ENCODE data around the gene RAB34.

RAB34 gene

DNA sequence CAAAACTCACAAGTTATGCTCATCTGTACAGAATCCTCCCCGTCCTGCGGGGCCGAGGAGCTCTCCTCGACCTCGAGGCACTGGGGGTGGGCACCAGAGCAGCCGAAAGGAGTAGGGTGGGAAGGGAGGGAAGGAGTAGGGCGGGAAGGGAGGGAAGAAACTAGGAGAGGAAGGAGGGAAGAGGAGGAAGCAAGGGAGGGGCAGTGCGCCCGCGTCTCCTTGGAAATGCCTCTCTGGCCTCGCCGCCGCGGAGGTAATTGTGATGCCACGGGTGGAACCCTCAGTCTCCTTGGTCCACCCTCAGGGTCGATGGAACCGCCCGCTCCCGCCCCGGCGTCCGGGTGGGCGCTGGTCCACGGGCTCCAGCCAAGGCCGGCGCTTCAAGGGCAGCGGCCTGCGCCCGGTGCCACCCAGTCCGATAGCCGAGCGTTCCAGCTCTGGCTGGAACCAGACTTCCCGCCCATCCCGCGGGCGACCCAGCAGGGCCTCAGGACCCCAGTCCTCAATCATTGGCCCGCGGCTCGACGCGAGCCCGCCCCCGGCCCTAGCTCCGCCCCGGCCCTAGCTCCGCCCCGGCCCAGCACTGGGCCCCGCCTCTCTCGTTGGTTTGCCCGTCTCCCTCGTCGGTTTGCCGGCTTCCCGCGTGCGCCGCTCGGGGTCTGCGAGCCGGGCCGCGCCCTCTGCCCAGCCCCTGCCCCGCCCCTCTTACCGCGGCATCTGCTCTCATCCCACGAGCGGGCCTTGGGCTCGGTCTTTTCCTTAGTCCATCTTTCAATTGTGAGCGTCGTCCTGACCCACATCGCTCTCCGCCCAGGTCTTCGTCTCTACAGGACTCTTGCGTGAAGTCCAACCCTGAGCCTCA is 6.6 kb downstream of the RAB34 start:
- DNase-seq: peak; percentile 88

- no peak for DNase-seq
These were observed 10.3 kb downstream of the RAB34 start for GRCh38 chr17:28707339-28707720.

DNA sequence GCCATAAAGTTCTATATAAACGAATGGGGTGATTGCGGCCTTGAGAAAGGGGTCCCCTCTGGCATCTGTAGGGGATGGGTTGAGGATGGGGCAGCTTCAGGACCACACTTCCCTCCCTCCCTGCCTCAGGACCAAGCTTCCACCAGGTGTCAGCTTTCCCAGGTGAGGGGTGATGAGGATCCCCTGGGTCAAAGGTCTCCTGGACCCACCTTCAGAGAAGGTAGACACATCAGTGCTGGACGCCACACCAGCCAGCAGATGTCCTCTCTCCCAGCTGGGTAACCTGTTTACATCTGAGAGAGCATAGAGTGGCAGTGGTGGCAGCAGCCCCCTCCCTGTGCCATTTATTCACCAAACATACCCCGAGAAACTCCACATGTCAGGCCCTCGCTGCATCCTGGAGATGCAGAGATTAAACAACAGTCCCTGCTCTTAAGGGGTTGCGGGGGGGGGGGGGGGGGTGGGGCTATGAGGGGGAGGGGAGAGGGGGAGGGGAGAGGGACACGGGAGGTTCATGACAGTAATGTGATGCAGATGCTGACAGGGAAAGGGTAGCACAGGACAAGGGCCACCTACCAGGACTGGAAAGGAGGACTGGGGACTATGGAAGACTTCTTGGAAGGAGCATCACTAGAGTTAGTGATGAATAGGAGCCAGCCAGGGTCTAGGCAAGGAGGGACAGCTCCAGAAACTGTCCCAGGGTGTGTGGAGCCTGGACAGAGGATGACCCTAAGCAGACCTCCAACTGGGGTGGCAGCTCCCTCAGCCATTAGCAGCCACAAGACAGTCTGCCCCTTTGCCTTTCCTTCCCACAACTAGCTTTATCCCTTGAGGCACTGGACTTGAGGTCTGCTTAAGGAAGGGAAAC is 11.0 kb downstream of the RAB34 start:
- DNase-seq: no peak

- DNase-seq: no peak
These were observed 11.8 kb downstream of the RAB34 start for GRCh38 chr17:28705728-28706334.

GRCh38 chr17:28705074-28705659 is 12.5 kb downstream of the RAB34 start:
- DNase-seq: no peak

DNA sequence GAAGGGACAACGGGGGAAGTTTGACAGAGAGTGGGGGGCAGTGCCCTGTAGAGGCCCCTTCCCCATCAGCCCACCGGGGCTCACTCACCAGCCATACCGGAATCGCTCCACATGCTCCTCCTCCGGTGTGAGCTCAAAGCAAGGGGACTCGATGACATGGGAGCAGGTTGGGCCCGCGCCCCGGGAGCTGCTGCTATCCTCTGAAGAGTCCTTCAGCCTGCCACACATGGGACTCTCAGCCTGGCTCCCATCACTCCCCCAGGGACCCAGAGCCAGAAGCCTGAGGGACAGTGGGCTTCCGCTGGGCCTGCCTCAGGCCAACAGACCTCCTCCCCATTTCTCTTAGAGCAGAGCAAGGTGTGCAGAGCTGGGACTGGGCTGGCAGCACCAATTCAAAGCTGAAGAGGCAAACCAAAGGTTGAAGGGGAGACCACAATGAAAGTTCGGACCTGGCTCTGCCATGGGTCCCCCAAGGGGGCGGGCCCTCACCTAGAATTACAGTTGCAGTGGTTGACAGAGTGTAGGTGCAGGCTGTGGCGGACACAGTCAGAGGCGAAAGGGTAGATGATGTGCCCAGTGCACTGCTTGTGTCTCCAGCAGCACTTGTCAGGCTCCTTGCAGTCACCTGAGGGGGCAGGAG is 13.3 kb downstream of the RAB34 start:
- DNase-seq: no peak

- DNase-seq: no peak
These were observed 14.0 kb downstream of the RAB34 start for GRCh38 chr17:28703552-28704218.

GRCh38 chr17:28702752-28703150 is 14.9 kb downstream of the RAB34 start:
- no peak for DNase-seq

DNA sequence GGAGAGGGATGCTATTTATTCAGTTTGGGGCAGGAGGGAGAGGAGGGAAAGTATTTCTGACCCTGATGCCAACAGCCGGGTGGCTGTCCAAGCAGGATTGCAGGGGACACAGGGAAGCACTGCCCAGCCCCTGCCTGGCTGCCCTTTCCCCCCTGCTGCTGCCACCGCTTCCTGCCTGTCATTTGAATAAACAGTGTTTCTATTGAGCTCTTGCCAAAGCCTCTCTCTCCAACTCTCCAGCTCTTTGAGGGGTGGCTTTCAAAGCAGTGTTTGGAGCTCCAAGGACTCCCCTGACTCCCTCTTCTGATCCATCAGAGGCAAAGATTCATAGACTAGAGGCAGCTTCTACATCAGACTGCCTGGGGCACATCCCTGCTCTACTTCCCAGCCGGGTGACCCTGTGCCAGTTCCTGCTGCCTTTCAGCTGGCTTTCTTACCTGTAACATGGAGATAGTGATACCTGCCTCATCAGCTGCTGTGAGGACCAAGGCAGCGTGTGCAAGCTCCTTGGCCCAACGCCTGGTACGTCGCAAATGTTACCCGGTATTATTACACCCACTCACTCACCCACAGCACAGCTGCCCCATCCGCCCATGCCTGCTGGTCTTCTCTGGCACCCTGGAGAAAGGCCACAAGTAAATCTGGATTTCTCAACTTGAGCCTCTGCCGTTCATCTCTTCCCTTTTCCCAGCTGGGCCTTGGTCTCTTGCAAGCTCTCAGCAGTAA is 15.5 kb downstream of the RAB34 start:
- no peak for DNase-seq

DNA sequence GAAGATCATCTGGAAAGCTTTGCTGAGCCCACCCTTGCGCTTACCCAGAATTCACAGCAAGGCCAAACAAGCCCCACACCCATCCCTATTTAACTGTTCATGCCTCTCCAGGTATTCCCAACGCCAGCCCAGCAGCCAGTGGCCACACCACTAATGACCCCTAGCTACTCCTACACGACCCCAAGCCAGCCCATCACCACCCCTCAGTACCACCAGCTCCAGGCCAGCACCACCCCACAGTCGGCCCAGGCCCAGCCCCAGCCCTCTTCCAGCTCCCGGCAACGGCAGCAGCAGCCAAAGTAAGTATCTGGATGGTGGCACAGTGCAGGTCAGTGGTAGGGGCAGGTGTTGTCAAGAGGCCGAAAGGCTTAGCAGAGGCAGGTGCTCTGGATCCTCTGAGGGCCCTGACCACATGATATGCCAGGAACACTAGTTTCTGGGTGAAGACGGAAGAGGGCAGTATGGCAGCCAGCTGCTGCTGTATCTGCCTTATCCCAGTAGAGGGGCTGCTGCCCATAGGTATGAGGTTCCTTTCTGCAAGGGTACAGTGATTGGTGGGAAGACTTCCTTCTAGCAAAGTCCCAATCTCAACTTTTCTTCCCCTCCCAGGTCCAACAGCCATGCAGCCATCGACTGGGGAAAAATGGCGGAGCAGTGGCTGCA is 16.7 kb downstream of the RAB34 start:
- DNase-seq: no peak

DNA sequence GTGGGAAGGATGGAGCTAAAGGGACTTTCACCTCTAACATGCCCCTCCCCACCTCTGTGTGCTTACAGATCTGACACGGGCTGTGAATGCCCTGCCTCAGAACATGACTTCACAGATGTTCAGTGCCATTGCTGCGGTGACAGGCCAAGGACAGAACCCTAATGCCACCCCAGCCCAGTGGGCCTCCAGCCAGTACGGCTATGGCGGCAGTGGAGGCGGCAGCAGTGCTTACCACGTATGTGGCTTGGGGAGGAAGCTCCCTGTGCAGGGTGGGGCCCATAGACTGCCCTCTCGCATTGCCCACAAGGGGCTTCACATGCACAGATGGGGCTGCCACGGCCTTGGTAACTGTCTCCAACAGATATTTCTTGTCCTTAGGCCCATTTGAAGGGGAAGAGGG is 17.4 kb downstream of the RAB34 start:
- no peak for DNase-seq

- DNase-seq: no peak
These were observed 19.3 kb downstream of the RAB34 start for GRCh38 chr17:28698253-28698941.

- no peak for DNase-seq
These were observed 23.8 kb downstream of the RAB34 start for GRCh38 chr17:28693869-28694268.

- DNase-seq: no peak
These were observed 28.7 kb downstream of the RAB34 start for GRCh38 chr17:28689011-28689410.

DNA sequence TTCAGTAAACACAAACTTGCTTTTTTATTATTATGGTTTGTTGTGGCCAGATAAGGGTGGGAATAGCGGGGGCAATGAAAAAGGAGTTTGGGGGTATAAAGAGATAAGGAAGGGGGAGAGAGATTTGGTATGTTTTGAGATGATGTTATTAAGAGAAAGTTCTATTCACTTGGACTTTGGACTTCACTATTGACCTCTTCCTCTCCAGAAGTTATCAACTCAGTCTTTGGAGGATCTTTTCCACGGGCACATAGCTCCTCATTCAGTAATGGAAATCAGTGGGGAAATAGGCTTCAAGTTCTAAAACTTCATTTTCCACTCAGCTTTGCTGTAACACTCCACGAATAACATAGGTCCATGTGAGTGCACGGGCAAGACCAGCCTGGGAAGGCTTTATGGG is 29.2 kb downstream of the RAB34 start:
- no peak for DNase-seq

GRCh38 chr17:28686296-28686695 is 31.4 kb downstream of the RAB34 start:
- DNase-seq: no peak

DNA sequence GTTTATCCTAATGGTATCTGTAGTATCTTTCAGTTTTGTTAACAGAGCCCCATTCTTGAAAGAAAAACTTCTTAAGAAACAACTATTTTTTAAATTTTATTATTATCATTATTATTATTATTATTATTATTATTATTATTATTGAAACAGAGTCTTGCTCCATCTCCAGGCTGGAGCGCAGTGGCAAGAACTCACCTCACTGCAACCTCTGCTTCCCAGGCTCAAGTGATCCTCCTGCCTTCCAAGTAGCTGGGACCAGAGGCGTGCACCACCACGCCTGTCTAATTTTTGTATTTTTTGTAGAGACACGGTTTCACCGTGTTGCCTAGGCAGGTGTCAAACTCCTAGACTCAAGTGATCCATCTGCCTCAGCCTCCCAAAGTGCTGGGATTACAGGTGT is 32.3 kb downstream of the RAB34 start:
- DNase-seq: no peak

DNA sequence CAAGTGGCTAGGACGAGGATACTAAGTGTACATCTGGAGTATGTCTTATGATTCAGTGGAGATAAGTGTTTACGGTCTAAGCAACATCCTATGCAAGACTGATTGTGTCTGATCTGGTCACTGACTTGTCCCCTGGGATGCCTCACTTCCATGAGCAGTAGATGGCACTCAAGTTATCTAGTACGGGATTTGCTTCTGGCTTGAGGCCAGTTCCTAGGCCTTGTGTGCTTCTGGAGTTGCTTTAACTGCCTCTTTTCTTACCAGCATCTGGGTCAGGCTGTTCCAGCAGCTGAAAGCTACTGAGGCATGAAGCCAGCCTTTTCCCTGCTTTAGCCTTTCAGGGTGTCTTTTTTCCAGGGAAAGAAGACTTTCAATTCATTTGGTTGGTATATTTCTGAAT is 32.7 kb downstream of the RAB34 start:
- DNase-seq: no peak

DNA sequence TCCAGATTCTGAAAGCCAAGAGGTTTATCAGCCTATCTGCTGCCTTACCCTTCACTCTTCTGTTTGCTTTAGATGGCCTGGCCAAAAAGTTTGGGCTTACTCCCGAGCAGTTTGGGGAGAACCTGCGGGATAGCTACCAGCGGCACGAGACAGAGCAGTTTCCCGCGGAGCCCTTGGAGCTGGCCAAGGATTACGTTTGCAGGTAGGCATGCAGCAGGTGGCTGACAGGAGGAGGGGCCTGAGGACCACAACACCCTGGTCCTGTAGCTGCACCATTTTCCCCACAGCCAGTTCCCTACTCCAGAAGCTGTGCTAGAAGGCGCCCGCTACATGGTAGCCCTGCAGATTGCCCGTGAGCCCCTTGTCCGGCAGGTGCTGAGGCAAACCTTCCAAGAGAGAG is 35.0 kb downstream of the RAB34 start:
- DNase-seq: no peak

DNA sequence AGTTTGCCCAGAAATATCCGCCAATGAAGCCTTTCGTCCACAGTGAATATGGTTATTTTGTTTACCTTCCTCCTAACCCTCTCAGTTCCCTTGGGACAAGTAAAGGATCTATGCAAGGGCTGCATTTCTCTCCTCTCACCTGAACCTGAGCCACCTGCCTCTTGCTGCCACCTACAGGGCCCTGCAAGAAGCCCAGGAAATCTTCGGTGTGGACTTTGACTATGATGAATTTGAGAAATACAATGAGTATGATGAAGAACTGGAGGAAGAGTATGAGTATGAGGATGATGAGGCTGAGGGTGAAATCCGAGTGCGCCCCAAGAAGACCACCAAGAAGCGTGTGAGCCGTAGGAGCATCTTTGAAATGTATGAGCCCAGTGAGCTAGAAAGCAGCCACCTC is 41.7 kb downstream of the RAB34 start:
- no peak for DNase-seq

Measured in activated CD8-positive, alpha-beta memory T cell treated with anti-CD3 and anti-CD28 coated beads, Interleukin-2, amount 50 U/mL, for 4 hours (primary cell).